GM19351 (cell line): ENCODE results near the gene RADIL.

Experiments
- ATAC-seq: cut with Tn5 transposase; IDR thresholded peaks from one replicate; pipeline ENCODE4 v1.9.1; 2021; ENCODE audit warnings: mild to moderate bottlenecking, moderate library complexity; ENCODE audit not compliant: unreplicated experiment

RADIL gene

DNA sequence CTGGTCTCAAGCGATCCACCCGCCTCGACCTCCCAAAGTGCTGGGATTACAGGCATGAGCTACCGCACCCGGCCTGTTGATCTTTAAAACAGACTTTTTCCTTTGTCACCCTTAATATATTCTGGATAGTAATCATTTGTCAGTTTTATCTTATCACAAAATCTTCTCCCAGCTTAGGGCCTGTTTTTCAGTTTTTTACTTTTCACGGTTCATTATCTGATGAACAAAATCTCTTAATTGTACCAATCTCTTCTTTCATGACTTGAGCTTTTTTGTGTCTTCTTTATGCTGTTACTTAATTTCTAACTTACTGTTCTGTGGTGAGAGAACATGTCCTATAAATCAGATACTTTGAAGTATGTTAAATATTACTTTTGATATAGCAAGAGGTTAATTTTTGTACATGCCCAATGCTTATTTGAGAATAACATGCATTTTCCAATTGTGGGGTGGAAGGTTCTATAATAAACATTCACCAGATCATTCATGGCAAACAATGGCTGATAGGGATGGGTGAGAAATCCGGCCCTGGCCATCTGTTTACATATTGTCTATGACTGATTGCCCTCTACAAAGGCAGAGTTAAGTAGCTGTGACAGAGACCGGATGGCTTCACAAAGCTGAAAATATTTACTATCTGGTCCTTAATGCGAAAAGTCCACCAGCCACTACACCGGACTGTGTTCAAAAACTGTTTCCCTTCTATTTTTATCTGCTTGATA lies 27.0 kb downstream of the RADIL start:
- no peak for ATAC-seq

DNA sequence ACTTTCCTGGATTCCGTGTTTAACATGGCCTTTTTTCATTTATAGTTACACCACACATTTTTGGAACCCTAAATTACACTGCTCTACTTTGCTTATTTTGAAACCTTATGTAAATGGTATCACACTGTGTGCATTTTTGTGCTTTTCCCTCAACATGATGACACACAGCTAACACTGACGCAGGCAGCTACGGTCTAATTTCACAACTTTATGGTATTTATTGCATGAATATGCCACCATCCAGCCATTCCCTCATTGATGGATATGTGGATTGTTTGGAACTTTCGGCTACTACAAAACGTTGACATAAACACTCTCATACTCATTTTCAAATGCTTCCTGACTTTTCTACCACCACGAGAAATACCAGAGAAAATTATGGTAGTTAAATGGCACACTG lies 28.6 kb downstream of the RADIL start:
- no peak for ATAC-seq

DNA sequence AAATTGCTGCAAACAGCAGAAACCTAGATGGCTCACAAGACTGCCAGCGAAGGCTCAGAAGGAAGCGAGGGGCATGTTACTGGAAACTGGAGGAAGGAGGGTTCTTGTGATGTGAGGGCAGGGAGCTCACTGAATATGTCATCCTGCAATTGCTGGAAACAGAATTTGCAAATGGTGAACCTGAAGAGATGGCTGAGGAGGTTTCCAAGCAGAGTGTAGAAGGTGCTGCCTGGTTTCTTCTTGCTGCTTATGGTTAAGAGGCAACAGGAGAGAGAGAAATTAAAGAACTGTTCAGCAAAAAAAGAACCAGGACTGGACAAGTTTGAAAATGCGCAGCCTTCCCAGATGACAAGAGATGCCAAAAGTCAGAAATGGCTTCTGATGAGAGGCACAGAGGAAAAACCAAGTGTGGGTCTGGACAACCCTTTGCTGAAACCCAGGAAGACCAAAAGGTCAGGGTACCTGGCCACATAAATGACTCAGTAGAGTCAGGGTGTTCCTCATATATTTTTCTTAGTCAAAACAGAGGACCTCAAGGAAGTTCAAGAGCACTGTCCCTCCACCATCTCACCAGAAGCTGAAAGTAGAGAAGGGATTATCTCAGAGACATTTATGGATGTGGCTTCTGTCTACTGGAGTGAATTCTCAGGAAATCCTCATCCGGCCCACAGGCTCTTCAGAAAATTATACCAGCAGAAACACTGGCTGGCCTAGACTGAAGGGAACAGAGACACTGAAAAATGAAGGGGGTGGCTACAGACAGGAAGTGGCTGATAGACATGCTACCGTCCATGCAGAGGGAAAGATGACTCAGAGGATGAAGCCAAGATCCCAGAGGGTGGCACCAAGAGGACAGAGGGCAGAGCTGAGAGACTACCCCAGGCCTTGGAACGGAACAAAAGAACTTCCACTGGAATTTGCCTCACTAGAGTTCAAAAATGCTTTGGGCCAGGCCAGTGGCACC lies 31.8 kb downstream of the RADIL start:
- ATAC-seq: no peak

DNA sequence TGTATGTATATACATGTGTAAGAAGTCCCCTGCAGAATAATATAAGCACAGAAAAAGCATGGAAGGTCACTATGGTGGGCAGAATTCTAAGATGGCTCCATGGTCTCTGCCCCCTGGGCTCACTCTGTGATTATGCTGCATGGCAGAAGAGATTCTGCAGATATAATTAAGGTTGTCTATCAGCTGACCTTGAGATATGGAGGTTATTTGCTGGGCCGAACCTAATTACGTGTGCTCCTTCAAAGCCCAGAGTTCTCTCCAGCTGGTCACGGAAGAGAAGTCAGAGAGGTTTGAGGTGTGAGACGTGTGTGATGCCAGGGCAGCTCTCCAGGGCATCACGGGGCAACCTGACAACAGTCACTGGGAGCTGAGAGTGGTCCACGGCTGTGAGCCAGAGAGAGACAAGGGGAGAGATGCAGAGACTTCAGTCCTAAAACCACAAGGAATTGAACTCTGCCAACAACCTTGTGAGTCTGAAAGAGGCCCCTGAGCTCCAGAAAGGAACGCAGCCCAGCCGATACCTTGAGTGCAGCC lies 33.2 kb downstream of the RADIL start:
- ATAC-seq: no peak

DNA sequence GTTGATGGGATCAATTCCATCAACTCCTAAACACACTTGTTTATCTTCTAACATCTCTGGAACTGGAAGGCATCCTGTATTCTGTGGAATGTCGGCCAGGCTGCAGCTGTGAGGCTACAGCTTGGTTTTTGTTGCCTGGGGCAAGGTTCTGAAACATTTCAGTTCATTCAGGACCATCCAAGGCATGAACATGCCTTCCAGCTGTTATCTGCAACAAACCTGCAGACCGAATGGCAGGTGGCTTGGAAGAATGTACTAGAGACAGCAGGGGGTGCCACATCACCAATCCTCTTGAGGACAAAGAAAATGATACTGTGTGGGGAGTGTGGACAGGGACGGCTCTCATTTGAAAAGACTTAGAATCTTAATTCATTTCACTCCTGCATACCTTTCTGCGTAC lies 34.1 kb downstream of the RADIL start:
- no peak for ATAC-seq

DNA sequence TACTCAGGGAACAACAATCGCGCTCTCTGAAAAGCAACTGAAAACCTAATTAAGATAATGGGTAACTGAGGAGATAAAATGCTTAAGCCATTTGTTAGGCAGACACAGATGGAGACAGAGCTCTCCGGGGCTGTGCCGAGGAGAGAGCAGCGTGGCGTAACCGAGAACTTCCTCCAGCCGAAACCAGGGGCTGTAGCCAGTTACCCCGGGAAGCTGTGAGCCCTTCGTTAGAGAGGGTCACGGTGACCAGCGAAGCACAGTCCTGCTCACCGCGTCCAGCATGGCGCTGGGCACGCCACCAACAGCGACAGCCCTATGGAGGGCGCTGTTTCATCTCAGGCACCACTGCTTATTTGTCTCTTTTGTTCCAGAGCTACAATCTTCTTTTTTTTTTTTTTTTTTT lies 37.8 kb downstream of the RADIL start:
- no peak for ATAC-seq

DNA sequence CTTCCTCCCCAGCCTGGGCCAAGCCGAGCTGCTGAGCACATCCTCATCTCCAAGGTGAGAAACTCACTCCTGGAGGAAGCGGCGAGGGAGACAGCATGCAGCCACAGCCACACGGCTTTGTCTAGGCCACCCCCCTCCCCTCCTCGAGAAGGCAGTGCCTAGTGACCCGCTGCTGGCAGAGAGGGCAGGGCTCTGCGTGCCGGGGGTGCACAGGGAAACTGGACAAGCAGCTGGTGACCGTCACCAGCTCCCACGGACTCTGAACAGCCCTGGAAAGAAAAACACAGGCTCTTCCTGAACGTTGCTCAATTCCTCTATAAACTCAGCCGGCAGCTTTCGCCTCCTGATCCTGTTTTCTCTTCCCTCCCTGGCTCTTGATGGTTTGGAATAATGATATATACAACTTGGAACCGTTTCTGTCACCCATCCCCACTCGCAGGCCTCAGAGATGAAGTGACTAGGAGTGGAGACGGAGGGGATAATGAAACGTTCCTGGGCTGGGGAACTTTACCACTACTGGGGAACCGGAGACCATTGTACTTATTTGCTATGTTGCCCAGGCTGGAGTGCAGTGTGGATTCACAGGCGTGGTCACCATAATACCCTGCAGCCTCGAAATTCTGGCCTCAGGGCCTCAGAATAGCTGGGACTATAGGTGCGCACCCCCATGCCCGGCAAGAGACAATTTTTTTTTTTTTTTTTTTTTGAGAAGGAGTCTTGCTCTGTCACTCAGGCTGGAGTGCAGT lies 41.0 kb downstream of the RADIL start:
- no peak for ATAC-seq

DNA sequence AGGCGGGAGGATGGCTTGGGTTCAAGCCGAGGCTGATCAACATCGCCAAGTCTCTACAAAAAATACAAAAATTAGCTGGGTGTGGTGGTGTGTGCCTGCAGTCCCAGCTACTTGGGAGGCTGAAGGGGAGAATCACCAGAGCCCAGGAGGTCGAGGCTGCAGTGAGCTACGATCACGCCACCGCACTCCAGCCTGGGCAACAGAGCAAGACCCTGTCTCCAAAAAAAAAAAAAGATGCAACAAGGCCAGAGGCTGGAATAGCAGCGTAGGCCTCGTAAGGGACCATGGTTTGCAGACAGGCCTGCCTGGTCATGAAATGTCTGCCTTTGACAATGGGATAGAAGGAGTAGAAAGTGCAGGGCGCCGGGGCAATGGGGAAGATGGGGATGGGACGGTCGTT lies 41.7 kb downstream of the RADIL start:
- ATAC-seq: no peak

DNA sequence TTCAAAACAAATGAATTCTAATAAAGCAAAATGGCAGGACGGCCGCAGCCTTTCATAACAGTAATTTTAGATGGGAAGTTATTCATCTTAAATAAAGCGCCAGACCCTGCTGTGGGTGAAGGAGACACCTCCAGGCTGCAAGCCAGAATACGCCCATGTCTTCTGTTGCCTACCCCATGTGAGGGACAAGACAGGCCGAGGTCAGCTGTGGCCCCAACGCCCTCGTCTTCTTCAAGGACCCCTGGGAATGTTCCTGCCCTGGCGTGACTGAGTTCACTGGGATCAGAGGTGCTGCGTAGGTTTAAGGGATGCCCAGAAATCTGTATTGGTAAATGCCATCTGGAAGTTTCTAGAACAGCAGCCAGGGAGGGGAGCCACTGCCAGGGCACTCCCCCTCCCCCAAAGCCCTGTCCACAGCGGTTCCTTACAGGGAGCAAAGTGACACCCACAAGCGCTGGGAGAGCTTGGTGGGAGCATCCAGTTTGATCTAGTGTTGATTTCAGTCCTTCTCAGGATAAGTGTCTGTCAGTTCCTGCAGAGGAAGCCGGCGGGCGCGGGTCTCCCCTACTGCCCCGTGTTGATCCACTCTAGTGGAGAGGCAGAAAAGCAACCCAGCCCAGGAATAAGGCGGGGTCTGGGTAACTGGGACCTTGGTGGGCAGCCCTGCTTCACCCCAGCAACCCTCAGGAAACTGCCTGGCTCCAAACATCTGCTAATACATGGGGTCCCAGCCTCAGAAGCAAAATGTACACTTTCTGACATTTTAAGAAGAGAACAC lies 42.3 kb downstream of the RADIL start:
- no peak for ATAC-seq

DNA sequence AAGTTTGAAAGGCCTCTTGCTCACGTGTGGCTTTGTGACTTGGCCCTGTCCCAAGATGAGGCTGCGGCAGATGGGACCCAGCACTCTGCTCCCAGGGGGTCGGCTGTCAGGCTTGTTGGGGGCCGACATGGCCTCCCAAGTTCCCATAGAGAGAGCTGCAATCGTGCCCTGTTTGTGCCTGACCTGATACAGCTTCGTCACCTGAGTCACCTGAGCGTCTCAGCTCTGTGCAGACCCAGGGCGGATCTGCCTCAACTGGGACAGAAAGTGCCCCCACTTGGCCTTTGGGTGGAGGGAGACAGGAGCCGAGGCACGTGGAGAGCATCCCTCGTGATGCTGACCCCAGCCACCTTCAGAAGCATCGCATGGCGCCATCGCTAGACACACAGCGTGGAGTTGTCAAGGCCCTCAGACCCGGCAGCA lies 43.4 kb downstream of the RADIL start:
- ATAC-seq: no peak

DNA sequence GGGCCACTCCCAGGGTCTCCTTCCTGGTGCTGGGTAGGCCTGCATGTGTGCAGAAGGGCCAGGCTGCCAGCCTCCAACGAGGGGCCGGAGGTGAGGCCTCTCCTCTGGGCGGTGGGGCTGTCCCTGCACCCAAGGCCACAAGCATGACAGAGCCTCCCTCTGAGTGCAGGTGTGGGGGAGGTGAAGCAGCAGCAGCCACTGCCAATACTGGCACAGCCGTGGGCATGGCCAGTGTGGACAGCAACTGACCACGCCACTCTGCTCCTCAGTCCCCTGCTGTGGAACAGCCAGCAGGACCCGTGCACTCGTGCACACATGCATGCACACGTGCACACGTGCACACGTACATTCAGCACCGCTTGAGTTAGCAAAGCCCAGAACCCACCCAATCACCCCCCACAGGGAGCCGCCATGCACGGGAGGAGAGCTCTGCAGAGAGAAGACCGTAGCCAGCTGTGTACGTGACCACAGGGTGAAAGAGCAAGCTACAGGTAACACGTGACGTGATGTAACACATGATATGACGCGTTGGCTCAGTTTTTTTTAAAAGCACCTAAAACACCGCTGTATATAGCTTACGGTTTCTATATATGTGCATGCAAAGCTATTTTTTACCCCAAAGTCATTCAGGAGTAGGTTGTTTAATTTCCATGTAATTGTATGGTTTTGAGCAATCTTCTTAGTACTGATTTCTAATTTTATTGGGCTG lies 44.7 kb downstream of the RADIL start:
- ATAC-seq: no peak

DNA sequence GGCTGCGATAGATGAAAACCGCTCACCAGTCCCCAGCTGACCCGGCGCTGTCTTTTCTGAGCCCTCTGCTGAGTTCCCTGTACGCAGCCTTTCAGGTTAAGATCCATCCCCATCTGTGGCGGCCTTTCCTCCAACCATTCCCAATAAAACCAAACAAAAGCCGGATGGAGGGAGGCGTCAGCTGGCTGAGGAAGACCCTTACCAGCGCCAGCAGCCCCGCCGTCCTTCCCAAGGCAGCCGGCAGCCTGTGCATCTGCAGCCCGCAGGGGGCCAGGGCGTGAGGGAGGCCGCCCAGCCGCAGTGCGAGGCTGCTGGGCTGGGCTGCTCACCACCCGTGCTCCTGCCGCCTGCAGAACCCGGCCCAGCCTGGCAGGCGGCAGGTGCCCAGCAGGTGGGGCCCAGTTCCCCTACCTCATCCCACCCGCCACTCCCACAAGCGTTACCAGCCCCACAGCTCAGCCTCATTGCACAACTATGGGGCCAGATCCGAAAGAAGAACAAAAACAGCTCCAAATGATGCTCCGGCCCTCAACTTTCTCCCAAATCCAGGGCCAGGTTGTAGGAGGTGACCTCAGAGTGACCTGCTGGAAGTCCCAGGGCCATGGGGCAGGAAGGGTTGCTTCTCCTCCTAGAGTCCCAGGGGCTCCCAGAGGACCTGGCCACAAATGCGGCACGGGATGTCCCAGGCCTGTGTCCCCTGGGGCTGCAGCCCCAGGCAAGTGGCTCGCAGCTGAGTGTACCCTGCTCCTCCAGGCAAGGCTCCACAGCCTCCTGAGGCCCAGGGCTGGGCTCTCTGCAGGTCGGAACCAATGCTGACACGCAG lies 45.5 kb downstream of the RADIL start:
- ATAC-seq: no peak

DNA sequence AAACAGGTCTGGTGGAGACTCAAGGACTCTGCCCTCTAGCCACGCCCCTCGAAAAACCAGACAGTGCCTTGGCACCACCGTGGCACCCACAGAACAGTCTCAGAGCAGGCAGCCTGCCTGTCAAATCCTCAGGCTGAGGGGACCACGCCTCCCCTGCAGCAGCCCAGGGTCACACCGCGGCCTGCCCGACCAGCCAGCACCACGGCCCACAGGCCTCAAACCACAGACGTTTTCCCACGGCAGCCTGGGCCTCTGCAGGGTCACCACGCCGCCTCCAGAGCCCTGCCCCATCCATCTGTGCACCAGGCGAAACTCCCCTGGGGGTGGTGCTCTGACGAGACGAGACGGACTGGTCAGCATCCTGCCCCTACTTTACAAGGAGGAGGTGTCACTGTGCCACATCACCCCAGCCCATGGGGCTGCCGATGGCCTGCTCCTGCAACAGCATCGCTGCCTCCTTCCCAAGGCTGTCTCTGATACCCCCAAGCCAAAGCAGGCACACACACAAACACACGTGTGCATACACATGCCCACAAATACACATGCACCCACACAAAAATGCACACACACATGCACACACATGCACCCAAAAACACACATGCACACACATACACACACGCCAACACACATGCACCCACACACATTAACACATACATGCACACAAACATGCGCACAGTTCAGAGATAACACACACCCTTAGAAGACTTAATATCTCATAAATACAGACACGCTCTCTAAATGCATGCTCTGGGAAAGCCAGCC lies 46.3 kb downstream of the RADIL start:
- no peak for ATAC-seq

DNA sequence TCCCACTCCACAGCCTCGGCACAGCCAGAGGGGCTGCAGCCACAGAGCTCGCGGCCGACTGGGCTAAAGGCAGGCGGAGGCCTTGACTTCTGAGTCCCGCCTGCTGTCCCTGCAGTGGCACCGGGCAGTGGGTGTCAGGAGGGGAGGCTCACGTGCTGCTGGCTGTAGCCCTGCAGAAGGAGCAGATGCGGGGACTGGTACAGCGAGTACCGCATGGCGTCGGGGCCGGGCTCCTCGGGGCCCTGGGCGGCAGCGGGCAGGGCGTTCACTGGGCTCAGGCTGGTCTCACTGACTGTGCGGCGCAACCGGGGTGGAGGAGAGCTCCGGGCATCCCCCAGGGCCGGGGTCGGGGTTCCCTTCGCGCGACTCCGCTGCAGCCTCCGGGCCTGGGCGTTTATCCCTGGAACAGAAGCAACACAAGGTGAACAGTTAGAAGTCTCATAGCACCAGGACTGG lies 47.3 kb downstream of the RADIL start:
- no peak for ATAC-seq

DNA sequence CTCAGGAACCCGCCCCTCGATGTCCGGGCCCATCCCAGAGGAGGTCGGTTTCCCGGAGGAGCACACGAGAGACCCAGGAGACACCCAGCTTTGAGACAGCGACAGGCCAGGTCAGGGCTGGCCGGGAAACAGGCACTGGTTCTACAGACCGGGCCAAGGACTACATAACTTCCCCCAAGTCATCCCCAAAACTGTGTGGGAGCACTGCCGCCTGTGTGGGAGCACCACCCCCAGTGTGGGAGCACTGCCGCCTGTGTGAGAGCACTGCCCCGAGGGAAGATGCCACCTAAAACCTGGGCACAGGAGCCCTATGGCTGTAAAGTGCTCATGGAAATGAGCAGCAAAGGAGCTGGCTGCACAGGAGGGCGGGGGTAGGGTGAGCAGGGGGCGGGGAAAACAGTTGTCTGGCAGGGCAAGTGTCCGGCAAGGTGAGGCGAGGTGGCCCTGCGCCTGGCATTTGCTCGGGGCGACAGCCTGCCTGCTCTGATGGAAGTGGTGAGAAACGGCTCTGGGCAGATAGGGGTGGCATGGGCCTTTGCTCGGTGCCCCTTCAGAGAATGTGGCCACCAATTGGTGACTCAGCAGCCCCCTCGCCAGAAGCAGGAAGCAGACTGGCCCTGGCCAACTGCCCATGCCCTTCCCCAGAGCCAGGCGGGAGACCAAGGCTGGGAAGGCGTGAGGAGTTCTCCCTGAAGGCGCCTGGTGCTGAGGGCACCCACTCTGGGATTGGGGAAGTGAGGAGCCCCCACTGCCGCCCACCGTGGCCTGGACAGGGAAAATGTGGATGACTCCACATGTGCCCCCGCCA lies 47.9 kb downstream of the RADIL start:
- ATAC-seq: no peak

DNA sequence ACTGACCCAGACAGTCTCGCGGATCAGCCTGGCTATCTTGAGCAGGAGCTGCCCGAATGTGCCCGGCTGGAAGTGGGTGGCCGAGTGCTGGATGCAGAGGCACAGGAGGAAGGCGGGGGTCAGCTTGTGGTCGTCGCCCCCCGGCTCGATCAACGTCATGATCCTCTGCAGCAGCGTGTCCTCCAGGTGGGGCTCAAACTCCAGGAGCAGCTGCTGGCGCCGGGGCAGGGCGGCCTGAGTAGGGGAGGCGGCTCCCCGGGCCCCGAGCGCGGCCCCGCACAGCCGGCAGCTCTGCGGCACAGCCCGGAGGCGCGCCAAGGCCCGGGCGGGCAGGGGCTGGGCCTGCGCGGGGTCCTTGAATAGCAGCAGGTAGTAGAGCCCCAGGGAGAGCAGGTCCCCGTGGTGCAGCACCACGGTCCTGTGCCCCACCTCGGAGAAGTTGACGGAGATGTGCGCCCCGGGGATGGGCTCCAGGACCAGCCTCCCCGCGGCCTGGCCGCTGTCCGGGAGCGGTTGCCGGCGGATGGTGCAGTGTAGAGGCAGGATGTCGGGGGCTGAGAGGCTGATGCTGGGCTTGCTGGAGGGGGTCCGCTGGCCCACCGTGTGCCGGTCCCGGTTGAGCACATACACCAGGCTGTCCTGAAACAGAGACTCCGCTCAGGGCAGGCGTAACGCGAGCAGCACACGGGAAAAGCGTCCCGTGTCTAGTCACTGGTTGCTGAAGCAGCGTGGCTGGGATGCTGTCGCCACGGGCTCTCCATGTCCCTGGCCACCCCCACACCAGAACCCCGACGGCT lies 48.7 kb downstream of the RADIL start:
- ATAC-seq: no peak
